K562 (cell line): ENCODE measurements around the gene NAA10. TPM values are rescaled to one million over a fixed set of nuclear protein-coding genes. Genes with fewer than 3 reads are reported as not detected.

Experiments used
- ARID3B ChIP-seq: fragments of 250-450 bp; sonication (Bioruptor Pico); IDR thresholded peaks from 2 replicates; pipeline ENCODE4 v1.4.0; 2020; ENCODE audit warnings: borderline replicate concordance
- CHD1 ChIP-seq: fragments of 200-600 bp; sonication (generic); IDR thresholded peaks from one replicate; pipeline ENCODE4 v1.6.1; 2012; ENCODE audit warnings: mild to moderate bottlenecking, moderate library complexity, low read length, inconsistent platforms
- CLOCK ChIP-seq: fragments of 250-450 bp; sonication (Bioruptor Pico); IDR thresholded peaks from 2 replicates; pipeline ENCODE4 v1.4.0; 2020; ENCODE audit warnings: mild to moderate bottlenecking, moderate library complexity, borderline replicate concordance
- DPF2 ChIP-seq: fragments of 450-650 bp; IDR thresholded peaks from 2 replicates; pipeline ENCODE4 v1.6.1; 2016
- EZH2 ChIP-seq: IDR thresholded peaks from 2 replicates; pipeline ENCODE4 v1.6.1; 2012; ENCODE audit warnings: low read depth, mild to moderate bottlenecking, inconsistent platforms, low read length, borderline replicate concordance
- FUS ChIP-seq: fragments of 200-400 bp; formaldehyde crosslinking; optimal IDR thresholded peaks from 2 replicates; pipeline ENCODE3; 2017; ENCODE audit warnings: low read depth, low read length
- GATA2 ChIP-seq: sonication (generic); formaldehyde crosslinking; IDR thresholded peaks from 2 replicates; pipeline ENCODE4 v1.4.0; 2020; ENCODE audit warnings: mild to moderate bottlenecking, missing genetic modification reagents
- HDAC2 ChIP-seq: fragments of 450-650 bp; IDR thresholded peaks from 2 replicates; pipeline ENCODE4 v1.6.1; 2016; ENCODE audit warnings: mild to moderate bottlenecking
- HIVEP1 ChIP-seq: fragments of 250-450 bp; sonication (Bioruptor Pico); IDR thresholded peaks from 2 replicates; pipeline ENCODE4 v1.4.0; 2020; ENCODE audit warnings: mild to moderate bottlenecking
- HNRNPUL1 ChIP-seq: fragments of 200-400 bp; formaldehyde crosslinking; IDR thresholded peaks from 2 replicates; pipeline ENCODE4 v1.6.1; 2017; ENCODE audit warnings: low read length
- HOXB6 ChIP-seq: fragments of 250-450 bp; sonication (Bioruptor Pico); IDR thresholded peaks from 2 replicates; pipeline ENCODE4 v1.5.1; 2022; ENCODE audit warnings: mild to moderate bottlenecking, borderline replicate concordance
- MAFF ChIP-seq: IDR thresholded peaks from 2 replicates; pipeline ENCODE4 v1.6.1; 2012; ENCODE audit warnings: low read length, improper control_type of control experiment
- MCM2 ChIP-seq: fragments of 450-650 bp; IDR thresholded peaks from 2 replicates; pipeline ENCODE4 v1.6.1; 2017; ENCODE audit warnings: low read depth, mild to moderate bottlenecking
- MECOM ChIP-seq: fragments of 250-450 bp; sonication (Bioruptor Pico); IDR thresholded peaks from 2 replicates; pipeline ENCODE4 v1.8.0; 2022; ENCODE audit warnings: inconsistent platforms
- MLX ChIP-seq, 2 experiments: fragments of 450-650 bp in 1 of 2; sonication (generic) in 1 of 2; formaldehyde crosslinking; conservative IDR thresholded peaks; 2 replicates each; pipeline versions ENCODE4 v1.4.0 to v1.8.1; 2020 to 2022; ENCODE audit warnings: mild to moderate bottlenecking in 1 of 2, missing genetic modification reagents in 1 of 2
- NCOA2 ChIP-seq, 2 experiments: fragments of 450-650 bp; IDR thresholded peaks; 2 replicates each; pipeline ENCODE4 v1.6.1; 2018; ENCODE audit warnings: mild to moderate bottlenecking in 2 of 2, moderate library complexity in 1 of 2; ENCODE audit not compliant: partially characterized antibody in 2 of 2
- SMARCA4 ChIP-seq: fragments of 450-650 bp; IDR thresholded peaks from 2 replicates; pipeline ENCODE4 v1.6.1; 2016
- TEAD4 ChIP-seq, 2 experiments: sonication (generic) in 1 of 2; formaldehyde crosslinking in 1 of 2; IDR thresholded peaks; 2 replicates each; pipeline versions ENCODE4 v1.6.1 to v1.8.0; 2012 to 2022; ENCODE audit warnings: borderline replicate concordance in 1 of 2, inconsistent platforms in 1 of 2, low read length in 1 of 2, mild to moderate bottlenecking in 1 of 2, missing genetic modification reagents in 1 of 2
- THAP12 ChIP-seq: fragments of 250-450 bp; sonication (Bioruptor Pico); IDR thresholded peaks from 2 replicates; pipeline ENCODE4 v1.9.0; 2021; ENCODE audit warnings: mild to moderate bottlenecking, inconsistent platforms
- U2AF2 ChIP-seq: fragments of 200-400 bp; formaldehyde crosslinking; optimal IDR thresholded peaks from 2 replicates; pipeline ENCODE3; 2017; ENCODE audit warnings: low read depth, mild to moderate bottlenecking, low read length
- ZNF134 ChIP-seq: fragments of 250-450 bp; sonication (Bioruptor Pico); conservative IDR thresholded peaks from 2 replicates; pipeline ENCODE4 v1.4.0; 2020
- ZSCAN29 ChIP-seq: fragments of 450-650 bp; IDR thresholded peaks from 2 replicates; pipeline ENCODE4 v1.6.1; 2017
- ZSCAN32 ChIP-seq: fragments of 450-650 bp; formaldehyde crosslinking; IDR thresholded peaks from 2 replicates; pipeline ENCODE4 v1.4.0; 2020; ENCODE audit warnings: mild to moderate bottlenecking, moderate library complexity
- polyA plus RNA-seq, 8 experiments: library from polyadenylated mRNA; depleted of rRNA in 4 of 8; stranded (reverse) in 5 of 8; unstranded in 3 of 8; fragments of >200 nt; fragmentation: Nextera tagmentation in 2 of 8; fragmentation: Illumina TruSeq in 1 of 8; extraction: Ambion mirVana in 2 of 8; extraction: Trizol in 1 of 8; gene quantifications; 2 replicates each; pipeline versions ENCODE4 v1.2.1 to v1.2.3, GENCODE V29; 2011 to 2014; ENCODE audit warnings: inconsistent platforms in 1 of 8, missing spikeins in 1 of 8
- total RNA-seq, 7 experiments: library from RNA; depleted of rRNA in 6 of 7; stranded (reverse); fragments of >200 nt in 6 of 7; fragmentation: Illumina TruSeq in 2 of 7; extraction: Trizol in 2 of 7; gene quantifications; 2 replicates each; pipeline versions ENCODE4 v1.2.1 to v1.2.3, GENCODE V29; 2011 to 2021; ENCODE audit warnings: low replicate concordance in 1 of 7

NAA10 gene
- total and polyA plus RNA-seq, 9 of the 15 experiments (the other 6 are each of a cell fraction or from before 2014, with no cell fraction given) = 11.1 to 250 (median 134) TPM

GRCh38 chrX:153927922-153928760 is 6.7 kb downstream of the NAA10 start (continued):
- TF ChIP-seq THAP12 (CRISPR knock-in tag) = no peak; the same call in 1 of the 2 replicates
- TF ChIP-seq NCOA2 (IDR thresholded peaks at IDR 0.05; ENCODE audit: partially characterized antibody in 2 of 2) = no peak
- TF ChIP-seq HNRNPUL1 = no peak
- TF ChIP-seq ZSCAN32 = no peak
- TF ChIP-seq DPF2 = 0 out of 2 replicates have a peak, but pooled peaks have one; percentile 25
- TF ChIP-seq CHD1 = no peak
- no peak for TF ChIP-seq MCM2
- no peak for TF ChIP-seq HOXB6
- TF ChIP-seq ZNF134 (CRISPR knock-in tag) = no peak
- no peak for TF ChIP-seq CLOCK (CRISPR knock-in tag)
- no peak for TF ChIP-seq HDAC2
- no peak for TF ChIP-seq U2AF2
- TF ChIP-seq ZSCAN29 = no peak
- TF ChIP-seq ARID3B (CRISPR knock-in tag) = no peak
- TF ChIP-seq EZH2 = no peak
- TF ChIP-seq MAFF = no peak
- no peak for TF ChIP-seq HIVEP1
- no peak for TF ChIP-seq MLX (CRISPR knock-in tag; conservative IDR thresholded peaks at IDR 0.05)
- TF ChIP-seq SMARCA4 = no peak
- no peak for TF ChIP-seq TEAD4 (IDR thresholded peaks at IDR 0.05; ENCODE audit: low read length)
- TF ChIP-seq TEAD4 (CRISPR knock-in tag; IDR thresholded peaks at IDR 0.05; ENCODE audit: borderline replicate concordance) = no peak
- TF ChIP-seq FUS = peak; percentile 33
- TF ChIP-seq GATA2 (CRISPR knock-in tag) = no peak
- TF ChIP-seq MECOM (CRISPR knock-in tag) = no peak
